ENCODE measurements around the gene GRM6. TPM values are rescaled to one million over a fixed set of nuclear protein-coding genes. Genes with fewer than 3 reads are reported as not detected.

Gene GRM6
- total RNA-seq, 4 donors from 2014 or later: not detected

DNA sequence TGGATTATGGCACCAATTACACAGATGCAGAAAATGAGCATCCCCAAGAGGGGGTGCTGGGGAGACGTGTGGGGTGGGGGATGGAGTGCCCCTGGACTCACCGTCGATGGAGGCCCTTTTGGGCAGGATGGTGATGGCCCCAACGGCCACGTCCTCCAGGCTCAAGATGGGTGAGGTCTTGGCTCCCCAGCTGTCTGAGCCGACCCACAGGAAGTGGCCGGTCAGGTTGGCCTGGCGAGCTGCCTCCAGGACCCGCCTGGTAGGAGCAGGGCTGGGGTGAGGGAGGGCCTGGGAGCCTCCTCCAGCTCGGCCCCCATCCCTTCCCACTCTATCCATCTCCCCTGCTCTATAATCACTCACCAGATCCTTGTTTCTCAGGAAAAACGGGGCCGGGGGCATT, 4.6 kb downstream of the GRM6 start:
- no peak for TF ChIP-seq CTCF (IDR thresholded peaks at IDR 0.05; ENCODE audit: low read depth)

GRCh38 chr5:178989311-178989710, 5.8 kb downstream of the GRM6 start:
- TF ChIP-seq CTCF (IDR thresholded peaks at IDR 0.05; ENCODE audit: low read depth): no peak

GRCh38 chr5:178988436-178989220, 6.5 kb downstream of the GRM6 start:
- no peak for TF ChIP-seq CTCF (IDR thresholded peaks at IDR 0.05; ENCODE audit: low read depth)

DNA sequence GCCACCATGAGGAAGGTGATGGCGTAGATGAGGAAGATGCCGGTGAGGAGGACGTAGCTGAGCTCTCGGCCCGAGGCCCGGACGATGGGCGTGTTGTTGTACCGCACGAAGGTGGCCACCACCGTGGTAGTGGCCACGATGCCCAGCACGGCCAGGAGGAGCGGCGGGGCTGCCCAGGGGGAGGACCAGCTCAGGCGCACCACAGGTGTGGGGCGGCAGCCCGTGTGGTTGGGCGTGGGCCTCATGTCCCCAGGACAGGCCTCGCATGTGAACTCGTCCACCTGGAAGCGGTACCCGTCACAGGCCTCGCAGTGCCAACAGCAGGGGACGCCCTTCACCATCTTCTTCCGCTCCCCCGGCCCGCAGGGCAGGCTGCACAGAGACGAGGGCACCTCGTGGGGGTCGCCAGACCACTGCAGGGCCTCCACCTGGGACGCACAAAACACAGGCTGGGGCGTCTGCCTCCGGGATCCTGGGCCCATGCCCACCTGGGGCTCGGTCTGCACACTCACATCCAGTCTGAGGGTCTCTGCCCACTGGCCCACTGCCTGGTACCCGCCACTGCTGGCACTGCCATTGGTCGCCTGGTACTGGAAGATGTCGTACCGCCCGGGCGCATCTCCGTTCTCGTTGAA, 8.7 kb downstream of the GRM6 start:
- no peak for TF ChIP-seq CTCF (IDR thresholded peaks at IDR 0.05; ENCODE audit: low read depth)

DNA sequence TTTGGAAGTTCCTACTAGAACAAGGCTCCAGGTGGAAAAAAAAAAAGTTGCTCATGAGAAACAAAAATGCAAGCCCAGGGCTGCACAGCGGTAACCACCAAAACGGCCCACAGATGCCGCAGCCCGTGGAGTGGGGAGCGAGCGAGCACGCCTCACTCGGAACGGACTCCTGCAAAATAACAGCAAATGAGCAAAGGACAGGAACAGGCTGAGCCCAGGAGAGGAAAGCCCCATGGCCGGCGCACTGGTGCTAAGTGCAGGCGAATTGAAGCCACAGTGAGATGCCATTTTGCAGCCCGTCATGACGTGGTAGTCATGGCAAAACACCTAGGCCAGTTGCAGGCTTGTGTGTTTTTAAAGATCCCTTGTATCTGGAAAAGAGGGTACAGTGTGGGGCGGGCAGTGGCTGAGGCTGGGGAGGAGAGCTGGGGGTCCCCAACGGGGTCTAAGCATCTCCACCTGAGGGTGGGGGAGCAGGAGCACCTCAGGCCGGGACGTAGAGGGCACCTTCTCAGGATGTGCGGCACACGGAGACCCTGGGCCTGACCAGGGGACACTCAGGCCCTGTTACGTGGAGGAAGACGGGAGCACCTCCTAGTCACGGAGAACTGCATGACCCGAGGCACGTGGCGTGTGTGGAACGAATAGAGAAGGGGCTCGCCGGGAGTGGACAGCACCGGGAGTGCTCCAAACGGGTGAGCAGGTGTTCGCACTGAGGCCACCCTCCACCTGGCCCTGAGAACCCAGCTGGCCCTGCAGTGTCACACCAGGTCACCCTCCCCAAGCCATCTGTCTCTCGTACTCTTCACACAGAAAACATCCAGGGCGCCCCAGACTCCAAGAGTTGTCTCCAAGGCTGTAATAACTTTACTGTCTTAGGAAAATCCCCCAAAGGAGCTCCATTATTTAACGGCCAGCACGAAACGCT, 10.7 kb downstream of the GRM6 start:
- TF ChIP-seq CTCF (IDR thresholded peaks at IDR 0.05; ENCODE audit: low read depth): no peak

DNA sequence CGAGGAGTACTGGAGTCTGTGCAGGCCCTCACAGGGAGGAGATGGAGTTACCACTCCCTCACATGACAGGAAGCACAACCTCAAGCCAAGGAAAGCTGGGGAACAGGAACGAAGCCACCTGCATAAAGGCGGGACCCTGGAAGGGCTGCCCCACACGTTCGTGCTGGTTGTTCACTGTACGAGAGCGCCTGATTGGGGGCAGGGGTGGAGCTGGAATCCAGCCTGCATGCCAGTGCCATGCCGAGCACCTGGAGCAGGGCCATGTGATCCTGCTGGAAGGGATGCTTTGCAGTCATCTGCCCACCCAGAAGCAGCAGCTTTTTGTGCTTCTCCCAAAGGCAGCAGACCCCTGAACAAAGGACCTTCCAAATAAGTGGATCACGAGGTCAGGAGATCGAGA, 11.4 kb downstream of the GRM6 start:
- no peak for TF ChIP-seq CTCF (IDR thresholded peaks at IDR 0.05; ENCODE audit: low read depth)

- TF ChIP-seq CTCF (IDR thresholded peaks at IDR 0.05; ENCODE audit: low read depth): no peak
Measured at GRCh38 chr5:178982941-178983340, 12.2 kb downstream of the GRM6 start.
